Neuronal stem cell (in vitro differentiated cells): ENCODE data around the gene PHF12.

ENCODE experiments used
- DNase-seq: peaks from one replicate; pipeline ENCODE4 v3.0.0-alpha.2; 2013; ENCODE audit warnings: low spot score
- H2AFZ ChIP-seq: one replicate; pipeline ENCODE4 v1.6.1; 2013; ENCODE audit warnings: mild to moderate bottlenecking, low read length, inconsistent platforms
- H2AK5ac ChIP-seq: 2 replicates; pipeline ENCODE4 v1.6.1; 2013; ENCODE audit warnings: low read depth, mild to moderate bottlenecking, inconsistent platforms, low read length, moderate library complexity, mixed read lengths
- H2BK120ac ChIP-seq: 2 replicates; pipeline ENCODE4 v1.6.1; 2013; ENCODE audit warnings: low read depth, mild to moderate bottlenecking, inconsistent platforms, low read length, moderate library complexity, mixed read lengths
- H2BK12ac ChIP-seq: one replicate; pipeline ENCODE4 v1.6.1; 2013; ENCODE audit warnings: low read length, inconsistent platforms
- H2BK15ac ChIP-seq: 2 replicates; pipeline ENCODE4 v1.6.1; 2013; ENCODE audit warnings: mild to moderate bottlenecking, low read length, inconsistent platforms, mixed read lengths
- H2BK5ac ChIP-seq: one replicate; pipeline ENCODE4 v1.6.1; 2013; ENCODE audit warnings: inconsistent platforms, mild to moderate bottlenecking, low read length, moderate library complexity
- H3K14ac ChIP-seq: one replicate; pipeline ENCODE4 v1.6.1; 2013; ENCODE audit warnings: low read length, inconsistent platforms
- H3K18ac ChIP-seq: 2 replicates; pipeline ENCODE4 v1.6.1; 2013; ENCODE audit warnings: low read length, inconsistent platforms
- H3K23ac ChIP-seq: 2 replicates; pipeline ENCODE4 v1.6.1; 2013; ENCODE audit warnings: low read depth, mild to moderate bottlenecking, mixed read lengths, low read length, inconsistent platforms; ENCODE audit not compliant: poor library complexity
- H3K27ac ChIP-seq: replicated peaks from 3 replicates; pipeline ENCODE4 v1.5.1; 2013; ENCODE audit warnings: low read length, inconsistent platforms
- H3K27me3 ChIP-seq, 3 experiments: 2 replicates each; pipeline ENCODE4 v1.6.1; 2013; ENCODE audit warnings: low read length in 3 of 3, mild to moderate bottlenecking in 2 of 3, inconsistent platforms in 1 of 3, low read depth in 1 of 3, mixed read lengths in 1 of 3, moderate library complexity in 1 of 3; ENCODE audit not compliant: control insufficient read depth in 3 of 3, insufficient read depth in 3 of 3
- H3K36me3 ChIP-seq, 2 donors: replicated peaks in 1 of 2; 2 replicates each; pipeline ENCODE4 v1.6.1; 2013; ENCODE audit warnings: low read length in 2 of 2; ENCODE audit not compliant: control insufficient read depth in 2 of 2, insufficient read depth in 2 of 2
- H3K4ac ChIP-seq: 2 replicates; pipeline ENCODE4 v1.6.1; 2013; ENCODE audit warnings: inconsistent platforms, mild to moderate bottlenecking, low read length, moderate library complexity
- H3K4me1 ChIP-seq, 2 donors: 1 replicate in 1 of 2; 2 replicates in 1 of 2; pipeline ENCODE4 v1.6.1; 2013; ENCODE audit warnings: low read length in 2 of 2, low read depth in 1 of 2; ENCODE audit not compliant: control insufficient read depth in 2 of 2, insufficient read depth in 1 of 2
- H3K4me2 ChIP-seq: one replicate; pipeline ENCODE4 v1.6.1; 2013; ENCODE audit warnings: mild to moderate bottlenecking, low read length, inconsistent platforms; ENCODE audit not compliant: insufficient read depth, poor library complexity, severe bottlenecking
- H3K4me3 ChIP-seq, 2 donors: 2 replicates each; pipeline ENCODE4 v1.5.1; 2013; ENCODE audit warnings: low read length in 2 of 2, mild to moderate bottlenecking in 2 of 2, inconsistent platforms in 1 of 2, moderate library complexity in 1 of 2
- H3K79me1 ChIP-seq: one replicate; pipeline ENCODE4 v1.6.1; 2013; ENCODE audit warnings: low read depth, mild to moderate bottlenecking, inconsistent platforms, low read length, moderate library complexity
- H3K9ac ChIP-seq: one replicate; pipeline ENCODE4 v1.6.1; 2013; ENCODE audit warnings: mild to moderate bottlenecking, low read depth, low read length, inconsistent platforms; ENCODE audit not compliant: poor library complexity
- H3K9me3 ChIP-seq, 2 donors: replicated peaks in 1 of 2; 2 replicates each; pipeline versions ENCODE3 to v1.6.1; 2013; ENCODE audit warnings: low read length in 2 of 2, mild to moderate bottlenecking in 2 of 2, inconsistent platforms in 1 of 2, low read depth in 1 of 2, mixed read lengths in 1 of 2, moderate library complexity in 1 of 2; ENCODE audit not compliant: control insufficient read depth in 2 of 2, insufficient read depth in 1 of 2
- H4K8ac ChIP-seq: one replicate; pipeline ENCODE4 v1.6.1; 2013; ENCODE audit warnings: low read depth, mild to moderate bottlenecking, inconsistent platforms, low read length, moderate library complexity
- H4K91ac ChIP-seq: one replicate; pipeline ENCODE4 v1.6.1; 2013; ENCODE audit warnings: low read length, low read depth, mild to moderate bottlenecking, inconsistent platforms; ENCODE audit not compliant: poor library complexity
- WGBS, 2 donors: extraction: QIAGEN DNeasy Blood & Tissue Kit; methylation state at CpG; one replicate each; pipeline ENCODE4 v1.1.7; 2013; ENCODE audit warnings: missing lambda C conversion rate in 2 of 2, mixed read lengths in 1 of 2; ENCODE audit not compliant: insufficient read length in 2 of 2, insufficient replicate concordance in 1 of 2; ENCODE audit errors: extremely low coverage in 2 of 2; 5-methylcytosine and 5-hydroxymethylcytosine counted together

The PHF12 gene

GRCh38 chr17:28940675-28941074 is 10.6 kb downstream of the PHF12 start:
- Histone ChIP-seq H2BK5ac (no peak overlapping the region), H4K8ac (no peak overlapping the region), H4K91ac (no peak overlapping the region), H3K18ac (no peak overlapping the region), H3K23ac (no peak overlapping the region), H3K14ac (no peak overlapping the region), H2AFZ (no peak overlapping the region), H3K4ac (no peak overlapping the region), H2BK120ac (no peak overlapping the region), H3K79me1 (peaks cover 2% of the 10 kb centered on the region), H3K27ac (peak overlapping the region; percentile 52), H3K9ac (no peak overlapping the region), H3K4me2 (no peak overlapping the region), H2BK15ac (no peak overlapping the region), H3K9me3 (peaks cover 0 to 4% of the 10 kb centered on the region in 2 donors), H3K36me3 (peaks cover 0 to 73% of the 10 kb centered on the region in 2 donors), H3K27me3 (no peaks in the 10 kb centered on the region), H2AK5ac (no peak overlapping the region), H3K4me1 (peaks cover 25 to 44% of the 10 kb centered on the region in 2 donors), H2BK12ac (no peak overlapping the region), H3K4me3 (no peak overlapping the region)
- WGBS, 2 donors = no CpG with 5 or more reads among the region's 3 CpGs
- no peak for DNase-seq

- no CpG with 5 or more reads among the region's 3 CpGs for WGBS, 2 donors
- Histone ChIP-seq H2AFZ (no peak overlapping the region), H4K8ac (no peak overlapping the region), H3K4me3 (no peak overlapping the region), H3K36me3 (peaks cover 0 to 72% of the 10 kb centered on the region in 2 donors), H3K23ac (no peak overlapping the region), H2BK5ac (no peak overlapping the region), H3K18ac (no peak overlapping the region), H3K79me1 (no peaks in the 10 kb centered on the region), H3K27ac (no peak overlapping the region), H3K14ac (no peak overlapping the region), H4K91ac (no peak overlapping the region), H3K4ac (no peak overlapping the region), H2AK5ac (no peak overlapping the region), H2BK12ac (no peak overlapping the region), H2BK120ac (no peak overlapping the region), H3K9ac (no peak overlapping the region), H2BK15ac (no peak overlapping the region), H3K9me3 (peaks cover 0 to 4% of the 10 kb centered on the region in 2 donors), H3K4me2 (no peak overlapping the region), H3K27me3 (no peaks in the 10 kb centered on the region), H3K4me1 (peaks cover 25 to 45% of the 10 kb centered on the region in 2 donors)
- no peak for DNase-seq
Measured at GRCh38 chr17:28940142-28940541, 11.2 kb downstream of the PHF12 start.

GRCh38 chr17:28938552-28938951 is 12.8 kb downstream of the PHF12 start:
- Histone ChIP-seq H2AK5ac (no peak overlapping the region), H3K14ac (no peak overlapping the region), H2BK15ac (no peak overlapping the region), H2BK5ac (no peak overlapping the region), H3K4ac (no peak overlapping the region), H3K27ac (no peak overlapping the region), H4K91ac (no peak overlapping the region), H3K9me3 (peaks cover 0 to 2% of the 10 kb centered on the region in 2 donors), H2BK12ac (no peak overlapping the region), H3K4me2 (no peak overlapping the region), H3K9ac (no peak overlapping the region), H3K18ac (no peak overlapping the region), H3K27me3 (no peaks in the 10 kb centered on the region), H4K8ac (no peak overlapping the region), H3K23ac (no peak overlapping the region), H3K4me3 (no peak overlapping the region), H2AFZ (no peak overlapping the region), H2BK120ac (no peak overlapping the region), H3K36me3 (peaks cover 0 to 69% of the 10 kb centered on the region in 2 donors), H3K4me1 (peaks cover 25 to 45% of the 10 kb centered on the region in 2 donors), H3K79me1 (no peaks in the 10 kb centered on the region)
- DNase-seq = no peak

GRCh38 chr17:28937044-28937729 is 14.1 kb downstream of the PHF12 start:
- H3K36me3 ChIP-seq = peaks cover 0 to 73% of the 10 kb centered on the region in 2 donors
- H3K9ac ChIP-seq = no peak overlapping the region
- no peak for DNase-seq
- no peak overlapping the region for H3K4ac ChIP-seq
- H3K27me3 ChIP-seq = no peaks in the 10 kb centered on the region
- H2AK5ac ChIP-seq = no peak overlapping the region
- no peak overlapping the region for H3K27ac ChIP-seq
- H3K9me3 ChIP-seq = no peaks in the 10 kb centered on the region
- no peak overlapping the region for H4K91ac ChIP-seq
- H3K14ac ChIP-seq = no peak overlapping the region
- WGBS, 2 donors = no CpG with 5 or more reads among the region's 5 CpGs
- no peak overlapping the region for H3K4me3 ChIP-seq
- H3K4me2 ChIP-seq = no peak overlapping the region
- H2BK5ac ChIP-seq = no peak overlapping the region
- H3K4me1 ChIP-seq = peaks cover 25 to 45% of the 10 kb centered on the region in 2 donors
- H2BK15ac ChIP-seq = no peak overlapping the region
- H3K79me1 ChIP-seq = no peaks in the 10 kb centered on the region
- no peak overlapping the region for H3K23ac ChIP-seq
- no peak overlapping the region for H2AFZ ChIP-seq
- H2BK120ac ChIP-seq = no peak overlapping the region
- no peak overlapping the region for H4K8ac ChIP-seq
- H2BK12ac ChIP-seq = no peak overlapping the region
- no peak overlapping the region for H3K18ac ChIP-seq
